ENCODE data around the gene TLR3.

Gene TLR3

GRCh38 chr4:186078981-186079638 lies 10.2 kb downstream of the TLR3 start:
- no peak overlapping the region for H3K4me3 ChIP-seq (ENCODE audit: low read depth, low read length)
- TF ChIP-seq CTCF (IDR thresholded peaks at IDR 0.05; ENCODE audit: low read depth, low read length), result no peak
- no peak for TF ChIP-seq MAX (IDR thresholded peaks at IDR 0.05; ENCODE audit: low read depth, low read length)
- no peak for TF ChIP-seq MYC (IDR thresholded peaks at IDR 0.05; ENCODE audit: low read depth, low read length)
- TF ChIP-seq POLR2A (IDR thresholded peaks at IDR 0.05; ENCODE audit: extremely low read depth, insufficient read length), result no peak
- DNase-seq (ENCODE audit: low read depth), result no peak

- no peak for DNase-seq (ENCODE audit: low read depth)
- TF ChIP-seq MYC (IDR thresholded peaks at IDR 0.05; ENCODE audit: low read depth, low read length) (no peak), CTCF (IDR thresholded peaks at IDR 0.05; ENCODE audit: low read depth, low read length) (no peak), MAX (IDR thresholded peaks at IDR 0.05; ENCODE audit: low read depth, low read length) (no peak)
Measured at GRCh38 chr4:186079694-186080093, 10.7 kb downstream of the TLR3 start.

DNA sequence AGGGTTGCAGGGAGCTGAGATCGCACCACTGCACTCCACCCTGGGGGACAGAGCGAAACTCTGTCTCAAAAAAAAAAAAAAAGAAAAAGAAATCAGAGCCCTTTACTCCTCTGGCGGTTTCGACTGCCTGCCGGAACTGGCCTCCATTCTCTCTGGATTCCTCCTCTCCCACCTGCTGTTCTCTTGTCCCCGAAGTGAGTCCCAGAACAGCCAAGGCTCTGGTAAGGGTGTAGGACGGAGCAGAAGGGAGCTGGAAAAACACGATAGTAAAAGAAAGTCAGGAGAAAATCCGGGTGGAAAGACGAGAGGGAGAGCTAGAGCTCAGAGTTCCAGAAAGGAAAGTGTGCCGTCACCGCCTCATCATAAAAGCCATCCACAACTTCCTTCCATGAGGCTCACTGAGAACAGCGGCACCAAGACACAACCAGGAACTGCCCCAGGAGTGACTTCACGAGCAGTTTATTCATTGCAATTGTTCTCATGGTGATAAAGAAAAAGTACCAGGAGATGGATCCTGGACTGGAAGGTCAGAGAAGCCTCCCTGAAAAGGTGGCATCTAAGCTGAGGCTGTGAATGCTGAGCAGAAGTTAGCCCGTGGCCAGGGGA lies 12.3 kb downstream of the TLR3 start:
- H3K4me3 ChIP-seq (ENCODE audit: low read depth, low read length), result no peak overlapping the region
- DNase-seq (ENCODE audit: low read depth), result no peak

More at GRCh38 chr4:186079694-186080093, 10.7 kb downstream of the TLR3 start:
- no peak overlapping the region for H3K4me3 ChIP-seq (ENCODE audit: low read depth, low read length)

GRCh38 chr4:186082221-186082620 lies 13.3 kb downstream of the TLR3 start:
- no peak for TF ChIP-seq CTCF (IDR thresholded peaks at IDR 0.05; ENCODE audit: low read depth, low read length)
- TF ChIP-seq POLR2A (IDR thresholded peaks at IDR 0.05; ENCODE audit: extremely low read depth, insufficient read length), result no peak
- no peak for TF ChIP-seq MAX (IDR thresholded peaks at IDR 0.05; ENCODE audit: low read depth, low read length)
- TF ChIP-seq MYC (IDR thresholded peaks at IDR 0.05; ENCODE audit: low read depth, low read length), result no peak
- no peak overlapping the region for H3K4me3 ChIP-seq (ENCODE audit: low read depth, low read length)
- no peak for DNase-seq (ENCODE audit: low read depth)

More for the DNA sequence above, 12.3 kb downstream of the TLR3 start:
- TF ChIP-seq MAX (IDR thresholded peaks at IDR 0.05; ENCODE audit: low read depth, low read length), result no peak
- TF ChIP-seq CTCF (IDR thresholded peaks at IDR 0.05; ENCODE audit: low read depth, low read length), result no peak
- TF ChIP-seq MYC (IDR thresholded peaks at IDR 0.05; ENCODE audit: low read depth, low read length), result no peak
- TF ChIP-seq POLR2A (IDR thresholded peaks at IDR 0.05; ENCODE audit: extremely low read depth, insufficient read length), result no peak

GRCh38 chr4:186088523-186088922 lies 19.6 kb downstream of the TLR3 start:
- DNase-seq (ENCODE audit: low read depth), result no peak
- no peak for TF ChIP-seq POLR2A (IDR thresholded peaks at IDR 0.05; ENCODE audit: extremely low read depth, insufficient read length)
- TF ChIP-seq CTCF (IDR thresholded peaks at IDR 0.05; ENCODE audit: low read depth, low read length), result no peak
- no peak for TF ChIP-seq MAX (IDR thresholded peaks at IDR 0.05; ENCODE audit: low read depth, low read length)
- TF ChIP-seq MYC (IDR thresholded peaks at IDR 0.05; ENCODE audit: low read depth, low read length), result no peak
- H3K4me3 ChIP-seq (ENCODE audit: low read depth, low read length), result no peak overlapping the region

All from NB4 (cell line).